HL-60/S4 (cell line): ENCODE measurements around the gene G6PC1.
"Not testable (repeated sequence)": the region's sequence is repeated elsewhere in the genome, so short reads cannot be mapped to it uniquely, and the experiment has no call there.

Experiments used
- in situ Hi-C: fragments of 300-500 bp; cut with MboI; formaldehyde crosslinking; loops from 2 replicates; pipeline ENCODE4 v1.14.3; 2022; ENCODE audit warnings: low sequenced_read_pairs

Gene G6PC1

GRCh38 chr17:42901535-42902229 is 1.1 kb downstream of the G6PC1 start:
- in situ Hi-C loops = no loop called here

GRCh38 chr17:42904110-42904469 is 3.5 kb downstream of the G6PC1 start:
- in situ Hi-C loops = no loop called here

GRCh38 chr17:42906772-42907446 is 6.3 kb downstream of the G6PC1 start:
- in situ Hi-C loops = no loop called here

- in situ Hi-C loops = no loop called here
Observed at GRCh38 chr17:42908872-42909700, 8.5 kb downstream of the G6PC1 start.

GRCh38 chr17:42913522-42913921 is 12.9 kb downstream of the G6PC1 start:
- in situ Hi-C loops = no loop called here

DNA sequence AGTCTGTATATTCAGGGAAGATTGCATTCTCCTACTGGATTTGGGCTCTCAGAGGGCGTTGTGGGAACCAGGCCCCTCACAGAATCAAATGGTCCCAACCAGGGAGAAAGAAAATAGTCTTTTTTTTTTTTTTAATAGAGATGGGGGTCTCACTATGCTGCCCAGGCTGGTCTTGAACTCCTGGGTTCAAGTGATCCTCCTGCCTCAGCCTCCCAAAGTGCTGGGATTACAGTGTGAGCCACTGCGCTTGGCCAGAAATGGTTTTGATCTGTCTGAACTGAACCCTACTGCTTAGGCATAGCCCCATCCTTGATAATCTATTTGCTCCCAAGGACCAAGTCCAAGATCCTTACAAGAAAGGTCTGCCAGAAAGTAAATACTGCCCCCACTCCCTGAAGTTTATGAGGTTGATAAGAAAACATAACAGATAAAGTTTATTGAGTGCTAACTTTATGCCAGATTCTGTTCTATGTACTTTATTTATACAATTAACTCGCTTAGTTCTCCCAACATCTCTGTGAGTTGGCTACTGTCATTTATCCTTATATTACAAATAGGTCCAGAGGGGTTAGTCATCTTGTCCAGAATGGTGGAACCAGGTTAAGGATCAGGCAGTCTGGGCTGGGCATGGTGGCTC is 13.5 kb downstream of the G6PC1 start:
- in situ Hi-C loops = no loop called here

DNA sequence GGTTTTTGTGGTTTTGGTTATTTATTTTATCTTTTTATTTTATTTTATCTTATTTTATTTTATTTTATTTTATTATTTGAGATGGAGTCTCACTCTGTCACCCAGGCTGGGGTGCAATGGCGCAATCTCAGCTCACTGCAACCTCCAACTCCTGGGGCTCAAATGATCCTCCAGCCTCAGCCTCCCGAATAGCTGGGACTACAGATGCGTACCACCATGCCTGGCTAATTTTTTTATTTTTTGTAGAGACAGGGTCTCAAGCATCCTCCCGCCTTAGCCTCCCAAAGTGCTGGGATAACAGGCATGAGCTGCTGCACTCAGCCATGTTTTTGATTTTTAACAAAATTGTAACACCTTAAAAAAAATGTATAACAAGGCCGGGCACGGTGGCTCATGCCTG is 14.7 kb downstream of the G6PC1 start:
- in situ Hi-C loops = not testable (repeated sequence)

DNA sequence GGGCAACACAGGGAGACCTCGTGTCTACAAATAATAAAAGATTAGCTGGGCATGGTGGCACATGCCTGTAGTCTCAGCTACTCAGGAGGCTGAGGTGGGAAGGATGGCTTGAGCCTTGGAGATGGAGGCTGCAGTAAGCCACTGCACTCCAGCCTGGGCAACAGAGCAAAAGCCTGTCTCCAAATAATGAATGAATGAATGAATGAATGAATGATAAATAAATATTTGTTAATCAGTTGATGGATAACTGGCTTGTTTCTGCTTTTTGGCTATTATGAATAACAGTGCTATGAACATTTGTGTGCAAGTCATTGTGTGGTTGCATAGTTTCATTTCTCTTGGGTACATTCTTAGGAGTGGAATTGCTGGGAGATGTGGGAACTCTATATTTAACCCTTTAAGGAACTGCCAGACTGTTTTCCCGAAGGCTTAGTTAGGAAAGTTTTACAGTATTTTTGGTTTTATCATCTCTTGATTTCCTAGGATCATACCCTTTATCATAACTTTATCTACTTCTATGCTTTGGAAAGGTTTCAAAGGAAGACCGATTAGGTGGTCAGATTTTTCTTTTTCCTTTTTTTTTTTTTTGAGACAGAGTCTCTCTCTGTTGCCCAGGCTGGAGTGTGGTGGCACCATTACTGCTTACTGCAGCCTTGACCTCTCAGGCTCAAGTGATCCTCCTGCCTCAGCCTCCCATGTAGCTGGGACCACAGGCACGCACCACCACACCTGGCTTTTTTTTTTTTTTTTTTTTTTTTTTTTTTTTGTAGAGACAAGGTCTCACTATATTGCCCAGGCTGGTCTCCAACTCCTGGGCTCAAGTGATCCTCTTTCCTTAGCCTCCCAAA is 16.0 kb downstream of the G6PC1 start:
- in situ Hi-C loops = not testable (repeated sequence)

DNA sequence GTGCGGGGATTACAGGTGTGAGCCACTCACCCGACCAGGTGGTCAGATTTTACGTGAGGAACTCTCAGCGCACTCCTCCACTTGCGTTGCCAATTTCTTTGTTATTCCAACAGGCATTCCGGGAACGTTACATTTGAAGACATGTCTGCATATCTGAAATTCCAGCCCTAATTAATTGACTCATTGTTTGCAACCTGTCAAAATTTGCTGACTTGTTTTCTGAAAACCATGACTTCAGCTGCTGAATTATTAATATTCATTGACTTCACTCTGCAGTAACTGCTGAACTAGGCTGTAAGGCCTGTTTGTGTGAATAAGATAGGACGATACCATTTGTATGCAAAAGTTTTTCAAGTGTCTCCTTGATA is 16.6 kb downstream of the G6PC1 start:
- in situ Hi-C loops = no loop called here

- in situ Hi-C loops = no loop called here
Observed at GRCh38 chr17:42918902-42919521, 18.4 kb downstream of the G6PC1 start.

DNA sequence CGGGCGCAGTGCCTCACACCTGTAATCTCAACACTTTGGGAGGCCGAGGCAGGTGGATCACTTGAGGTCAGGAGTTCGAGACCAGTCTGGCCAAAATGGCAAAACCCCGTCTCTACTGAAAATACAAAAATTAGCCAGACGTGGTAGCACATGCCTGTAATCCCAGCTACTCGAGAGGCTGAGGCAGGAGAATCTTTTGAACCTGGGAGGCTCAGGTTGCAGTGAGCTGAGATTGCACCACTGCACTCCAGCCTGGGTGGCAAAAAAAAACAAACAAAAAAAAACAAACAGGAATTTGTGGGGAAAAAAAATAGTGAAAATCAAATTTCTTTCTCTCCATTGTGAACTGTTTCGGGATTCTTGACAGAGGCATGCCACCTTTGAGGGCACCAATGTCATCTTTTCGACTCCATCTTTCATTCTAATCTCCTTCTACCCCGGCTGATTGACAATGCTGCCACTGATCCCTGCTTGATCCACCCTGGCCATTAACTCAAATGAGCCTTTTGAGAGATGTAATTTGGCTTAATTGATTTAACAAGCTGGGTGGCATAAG is 19.0 kb downstream of the G6PC1 start:
- in situ Hi-C loops = not testable (repeated sequence)

DNA sequence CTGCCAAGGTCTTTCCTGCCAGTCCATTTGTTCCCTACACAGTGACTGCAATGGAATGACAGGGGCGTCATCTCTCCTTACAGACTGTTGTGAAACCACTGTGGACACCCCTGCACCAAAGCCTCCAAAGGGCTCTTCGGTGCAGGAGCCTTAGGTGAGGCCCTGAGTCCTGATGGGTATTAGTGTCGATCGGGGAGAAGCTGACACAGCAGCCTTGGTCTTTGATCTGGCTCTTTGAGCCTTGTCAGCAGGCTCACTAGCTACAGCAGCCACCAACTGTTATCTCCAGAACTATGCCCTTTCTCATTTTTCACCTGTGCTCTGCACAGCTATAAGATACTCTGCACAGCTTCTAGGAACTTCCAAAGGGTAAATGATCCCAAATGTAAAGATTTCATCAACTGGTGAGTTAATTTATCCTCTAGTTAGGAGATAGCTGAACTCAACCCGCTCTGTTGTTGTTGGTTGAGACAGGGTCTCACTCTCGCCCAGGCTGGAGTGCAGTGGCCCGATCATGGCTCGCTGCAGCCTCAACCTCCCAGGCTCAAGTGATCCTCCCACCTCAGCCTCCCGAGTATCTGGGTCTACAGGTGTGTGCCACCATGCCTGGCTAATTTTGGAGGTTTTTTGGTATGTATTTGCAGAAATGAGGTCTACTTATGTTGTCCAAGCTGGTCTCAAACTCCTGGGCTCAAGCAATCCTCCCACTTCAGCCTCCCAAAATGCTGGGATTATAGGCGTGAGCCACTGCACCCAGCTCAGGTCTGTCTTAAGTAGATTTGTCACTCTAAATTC is 19.7 kb downstream of the G6PC1 start:
- in situ Hi-C loops = no loop called here

DNA sequence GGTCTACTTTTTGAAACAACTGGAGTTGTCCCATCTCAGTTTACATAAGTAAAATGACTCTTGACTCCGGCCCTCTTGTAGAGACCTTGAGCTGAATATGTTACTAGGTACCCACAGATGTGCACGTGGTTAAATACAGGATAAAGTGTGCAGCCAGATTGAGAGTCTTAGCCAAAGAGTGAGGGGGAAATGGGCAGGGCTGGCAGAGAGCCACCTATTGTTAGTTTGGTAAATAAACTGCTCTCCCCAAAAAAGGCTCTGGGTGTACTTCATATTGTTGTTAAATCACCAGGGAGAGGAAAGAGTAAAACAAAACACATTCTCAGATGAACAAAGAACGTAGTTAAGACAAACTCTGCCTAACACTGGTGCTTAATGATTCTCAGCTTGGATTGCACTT is 20.3 kb downstream of the G6PC1 start:
- in situ Hi-C loops = no loop called here

DNA sequence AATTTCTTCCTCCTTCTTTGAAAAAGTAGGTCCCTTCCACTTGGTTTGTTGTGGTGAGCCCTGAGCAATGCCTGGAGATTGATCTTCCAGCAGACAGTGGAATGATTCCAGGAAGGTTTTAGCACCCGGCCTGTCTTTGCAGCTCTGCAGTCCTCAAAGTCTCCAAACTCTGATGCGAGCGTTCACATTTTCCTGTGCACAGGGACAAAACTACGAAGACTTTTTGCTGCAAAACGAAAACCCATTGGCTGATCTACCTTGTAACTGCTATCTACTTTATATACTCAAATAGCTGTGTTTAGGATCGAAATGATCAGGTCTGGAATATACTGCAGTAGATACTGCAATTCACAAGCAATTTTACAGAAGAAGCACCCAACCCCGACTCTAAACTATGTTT is 21.7 kb downstream of the G6PC1 start:
- in situ Hi-C loops = no loop called here

DNA sequence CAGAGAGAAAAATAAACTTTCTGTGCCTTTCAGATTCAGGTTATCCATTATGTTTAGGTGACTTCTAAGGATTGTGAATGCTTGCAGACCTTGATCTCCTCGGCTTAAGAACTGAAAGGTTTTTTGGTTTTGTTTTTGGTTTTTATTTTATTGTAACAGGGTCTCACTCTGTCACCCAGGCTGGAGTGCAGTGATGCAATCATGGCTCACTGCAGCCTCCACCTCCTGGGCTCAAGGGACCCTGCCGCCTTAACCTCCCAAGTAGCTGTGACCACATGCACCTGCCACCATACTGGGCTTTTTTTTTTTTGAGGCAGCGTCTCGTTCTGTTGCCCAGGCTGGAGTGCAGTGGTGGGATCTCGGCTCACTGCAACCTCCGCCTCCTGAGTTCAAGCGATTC is 22.9 kb downstream of the G6PC1 start:
- in situ Hi-C loops = not testable (repeated sequence)

GRCh38 chr17:42924891-42925290 is 24.3 kb downstream of the G6PC1 start:
- in situ Hi-C loops = loop anchor here (25.0 kb wide), 2 partner anchors 88 to 188 kb away; partner anchors contain the start of genes AOC2, EZH1 and PSME3

- in situ Hi-C loops = loop anchor here (25.0 kb wide), 2 partner anchors 92 to 192 kb away; partner anchors contain the start of genes AOC2, EZH1 and PSME3
Observed at GRCh38 chr17:42928714-42929496, 28.3 kb downstream of the G6PC1 start.

DNA sequence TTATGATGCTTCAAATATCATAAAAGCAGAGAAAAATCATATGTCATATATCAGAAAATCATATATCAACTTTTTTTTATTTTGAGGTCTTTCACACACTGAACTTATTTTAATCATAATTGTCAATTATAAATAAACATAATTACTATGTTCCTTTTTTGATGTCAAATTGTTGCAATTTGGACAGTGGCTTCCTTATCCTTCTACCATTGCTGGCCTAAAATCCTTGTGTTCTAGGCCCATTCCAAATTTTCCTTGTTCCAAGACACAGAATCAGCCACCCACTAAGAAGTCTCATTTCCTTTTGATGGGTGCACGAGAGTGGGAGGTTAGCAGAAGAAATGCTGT is 28.9 kb downstream of the G6PC1 start:
- in situ Hi-C loops = loop anchor here (25.0 kb wide), 2 partner anchors 92 to 192 kb away; partner anchors contain the start of genes AOC2, EZH1 and PSME3
